Stimulated activated CD4-positive, alpha-beta T cell treated with anti-CD3 and anti-CD28 coated beads, Interleukin-2, amount 100 ng/mL, for 24 hours (primary cell): Measurements from ENCODE around the gene XPOT.

Experiments
- DNase-seq, 2 donors: peaks; one replicate each; pipeline ENCODE4 v3.0.0-alpha.2; 2020

Gene XPOT

DNA sequence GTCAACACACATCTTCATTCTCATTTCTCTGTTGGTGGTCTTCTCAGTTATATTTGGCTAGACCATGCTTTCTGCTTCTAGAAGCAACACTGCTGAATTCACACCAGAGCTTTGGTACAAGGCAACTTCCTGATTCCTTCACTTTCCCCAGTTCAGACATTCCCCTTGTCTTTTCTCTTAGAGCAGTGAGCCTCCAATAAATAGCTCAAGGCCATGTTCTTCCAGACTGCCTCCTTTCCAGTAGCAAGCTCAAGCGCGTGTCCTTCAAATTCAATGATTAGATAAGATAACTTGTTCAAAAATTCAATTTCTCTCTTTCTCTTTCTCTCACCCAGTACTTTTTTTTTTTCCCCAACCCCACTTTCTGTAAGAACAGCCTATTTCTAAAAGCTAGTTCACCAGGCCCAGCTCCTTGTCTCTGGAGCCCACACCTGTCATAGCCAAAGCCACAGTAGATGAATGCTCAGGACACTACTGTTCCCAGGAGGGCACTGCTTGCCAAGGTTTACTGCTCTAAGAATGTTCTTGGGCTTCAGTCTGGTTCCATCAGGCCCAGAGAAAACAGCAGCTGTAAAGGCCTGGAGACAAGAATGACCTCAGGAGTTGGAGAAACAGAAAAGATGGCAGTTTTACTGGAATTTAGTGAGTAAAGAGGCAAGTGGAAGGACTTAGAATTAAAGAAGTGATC is 65.4 kb downstream of the XPOT start:
- no peak for DNase-seq

DNA sequence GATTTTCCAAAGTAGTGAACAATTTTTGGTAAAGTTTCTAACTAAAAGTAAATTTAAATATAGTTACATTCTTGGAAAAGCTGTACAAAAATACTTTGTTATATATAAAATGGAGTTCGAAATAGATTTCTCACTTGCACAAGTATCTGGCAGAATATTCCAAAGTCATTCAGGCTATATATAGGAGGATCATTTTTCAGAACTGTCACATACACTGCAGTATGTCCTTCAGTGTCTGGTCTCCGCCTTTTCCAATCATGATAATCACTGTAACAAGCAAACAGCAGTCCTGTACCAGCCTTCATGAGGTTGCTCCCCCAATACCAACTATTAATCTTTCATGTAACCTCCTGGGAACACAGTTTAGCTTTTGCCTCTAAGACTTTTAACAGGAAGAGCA is 66.3 kb downstream of the XPOT start:
- no peak for DNase-seq

DNA sequence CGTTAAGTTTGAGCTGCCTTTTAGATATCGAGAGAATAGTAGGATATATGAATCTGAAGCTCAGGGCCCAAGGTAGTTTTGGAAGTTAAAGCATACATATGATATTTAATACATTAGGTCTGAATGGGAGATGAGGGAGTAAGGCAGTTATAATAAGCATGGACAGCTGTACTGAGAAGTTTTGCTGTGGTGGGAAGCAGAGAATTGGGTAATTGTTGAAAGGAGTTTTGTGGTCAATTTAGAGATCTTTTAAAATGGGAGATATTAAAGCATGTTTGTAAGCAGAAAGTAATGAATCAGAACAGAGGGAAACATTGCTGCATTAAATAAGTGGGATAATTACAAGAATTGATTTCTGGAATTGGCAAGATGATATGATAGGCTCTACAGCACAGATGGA is 69.0 kb downstream of the XPOT start:
- no peak for DNase-seq

DNA sequence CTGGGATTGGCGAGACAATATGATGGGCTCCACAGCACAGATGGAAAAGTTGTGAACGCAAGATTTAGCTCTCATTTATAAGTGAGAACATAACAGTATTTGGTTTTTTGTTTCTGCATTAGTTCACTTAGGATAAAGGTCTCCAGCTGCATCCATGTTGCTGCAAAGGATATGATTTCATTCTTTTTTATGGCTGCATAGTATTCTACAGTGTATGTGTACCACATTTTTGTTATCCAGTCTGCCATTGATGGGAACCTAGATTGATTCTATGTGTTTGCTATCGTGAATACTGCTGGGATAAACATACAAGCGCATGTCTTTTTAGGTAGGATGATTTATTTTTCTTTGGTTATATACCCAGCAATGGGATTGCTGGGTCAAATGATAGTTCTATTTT is 71.3 kb downstream of the XPOT start:
- no peak for DNase-seq

DNA sequence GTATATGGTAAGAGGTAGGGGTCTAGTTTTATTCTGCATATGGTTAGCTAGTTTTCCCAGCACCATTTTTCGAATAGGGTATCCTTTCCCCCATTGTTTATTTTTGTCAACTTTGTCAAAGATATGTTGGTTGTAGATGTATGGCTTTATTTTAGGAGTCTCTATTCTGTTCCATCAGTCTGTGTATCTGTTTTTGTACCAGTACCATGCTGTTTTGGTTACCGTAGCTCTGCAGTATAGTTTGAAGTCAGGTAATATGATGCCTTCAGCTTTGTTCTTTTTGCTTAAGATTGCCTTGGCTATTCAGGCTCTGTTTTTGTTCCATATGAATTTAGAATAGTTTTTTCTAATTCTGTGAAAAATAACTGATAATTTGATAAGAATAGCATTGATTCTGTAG is 72.7 kb downstream of the XPOT start:
- DNase-seq: no peak

DNA sequence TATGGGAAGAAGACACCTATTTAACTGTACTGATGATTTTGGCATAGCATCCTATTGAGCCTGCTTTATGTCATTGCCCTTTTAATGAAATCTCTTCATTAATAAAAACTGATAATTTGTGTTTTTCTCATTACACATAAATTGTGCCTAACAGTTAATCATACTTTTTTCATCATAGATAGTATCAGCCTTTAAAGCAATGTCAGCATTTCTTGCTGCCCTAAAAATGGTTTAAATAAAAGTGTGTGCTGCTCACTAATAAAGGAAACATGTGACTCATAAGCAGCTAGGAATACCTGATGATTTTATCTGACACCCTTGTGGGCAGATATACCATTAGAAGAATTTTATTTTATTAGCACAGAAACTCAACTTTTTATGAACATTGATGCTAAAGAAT is 74.5 kb downstream of the XPOT start:
- no peak for DNase-seq

DNA sequence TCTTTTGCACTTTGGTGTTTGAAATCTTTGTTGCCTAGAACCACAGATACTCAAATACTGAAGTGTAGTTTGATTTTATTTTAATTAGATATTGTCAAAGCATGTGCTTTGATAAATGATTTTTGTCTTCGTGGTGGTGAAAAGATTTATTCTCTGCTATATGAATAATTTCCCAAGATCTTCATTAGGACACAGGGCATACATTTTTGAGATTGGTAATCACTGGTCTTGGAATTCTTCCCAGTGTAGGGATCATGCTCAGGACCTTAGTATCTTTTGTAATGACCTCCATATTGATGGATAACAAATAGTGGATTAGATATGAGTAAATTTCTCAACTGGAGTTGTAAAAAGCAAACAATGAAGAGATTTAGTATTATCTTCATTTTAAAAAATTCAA is 76.0 kb downstream of the XPOT start:
- no peak for DNase-seq

DNA sequence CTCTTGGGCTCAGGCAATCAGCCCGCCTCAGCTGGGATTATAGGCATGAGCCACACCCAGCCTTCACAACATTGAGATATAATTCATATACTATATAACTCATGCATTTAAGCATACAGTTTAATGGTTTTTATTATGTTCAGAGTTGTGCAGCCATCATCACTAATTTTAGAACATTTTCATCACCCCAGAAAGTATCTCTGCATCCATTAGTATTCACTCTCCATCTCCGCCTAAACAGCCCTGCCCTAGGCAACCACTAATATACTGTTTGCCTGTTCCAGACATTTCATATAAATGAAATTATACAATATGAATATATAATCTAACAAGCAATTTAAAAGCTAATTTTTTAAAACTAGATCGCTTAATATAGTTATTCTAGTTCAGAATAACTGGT is 82.5 kb downstream of the XPOT start:
- DNase-seq: no peak

DNA sequence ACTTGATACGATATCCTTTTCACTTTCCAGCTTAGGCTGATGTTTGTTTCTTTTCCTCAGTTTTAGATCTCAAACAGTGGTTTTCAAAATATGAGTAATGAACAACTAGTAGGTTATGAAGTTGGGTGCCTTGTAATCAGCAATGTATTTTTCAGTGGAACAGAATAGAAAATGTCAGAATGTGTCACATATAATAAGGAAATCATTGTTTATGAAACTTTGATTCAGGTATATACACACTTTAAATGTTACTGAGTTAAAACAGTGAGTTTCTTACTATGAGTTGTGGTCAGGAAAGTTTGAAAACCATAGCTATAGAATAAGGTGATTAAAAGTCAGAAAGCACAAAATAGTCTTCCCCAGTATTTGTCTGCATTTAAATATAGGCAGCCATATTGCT is 87.5 kb downstream of the XPOT start:
- no peak for DNase-seq

DNA sequence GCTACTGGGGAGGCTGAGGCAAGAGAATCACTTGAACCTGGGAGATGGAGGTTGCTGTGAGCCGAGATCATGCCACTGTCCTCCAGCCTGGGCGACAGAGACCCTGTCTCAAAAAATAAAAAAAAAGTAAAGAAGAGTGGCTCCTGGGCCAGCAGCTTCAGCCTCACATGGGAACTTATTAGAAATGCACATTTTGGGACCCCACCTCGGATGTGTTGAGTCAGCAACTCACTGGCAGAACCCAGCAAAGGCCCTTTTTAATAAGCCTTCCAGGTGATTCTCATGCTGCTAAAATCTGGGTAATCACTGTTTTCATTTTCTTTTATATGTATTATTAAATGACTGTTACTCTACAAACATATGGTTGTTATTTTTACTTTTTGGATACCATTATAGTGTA is 89.3 kb downstream of the XPOT start:
- DNase-seq: no peak

DNA sequence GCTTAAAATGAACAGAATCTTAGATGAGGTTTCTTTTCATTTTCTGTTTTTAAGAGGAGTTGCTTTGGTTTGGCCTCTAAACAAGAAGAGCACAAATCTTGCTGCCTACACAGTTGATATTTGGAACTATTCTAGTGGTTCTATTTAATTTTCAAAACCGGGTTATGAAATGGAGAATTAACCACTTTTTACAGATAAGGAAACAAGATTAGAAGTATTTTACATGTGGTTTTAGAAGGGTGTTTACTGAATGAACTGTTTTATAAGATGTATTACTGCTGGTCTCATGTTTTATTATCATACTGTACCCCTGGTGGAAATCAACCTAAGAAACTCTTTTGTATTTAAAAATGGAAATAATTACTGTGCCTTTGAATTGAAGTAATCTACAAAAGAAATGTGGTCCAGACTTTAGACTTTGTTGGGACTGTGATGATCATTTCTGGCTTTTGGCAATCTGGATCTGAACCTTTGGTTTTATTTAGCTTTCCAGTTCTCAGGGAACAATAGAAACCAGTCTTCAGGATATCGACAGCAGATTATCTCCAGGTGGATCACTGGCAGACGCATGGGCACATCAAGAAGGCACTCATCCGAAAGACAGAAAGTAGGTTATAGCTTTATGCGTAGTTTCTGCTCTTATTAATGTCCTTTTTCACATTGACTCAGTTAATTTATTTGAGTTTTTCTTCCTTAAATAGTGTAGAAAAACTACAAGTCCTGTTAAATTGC is 91.0 kb downstream of the XPOT start:
- DNase-seq: no peak

DNA sequence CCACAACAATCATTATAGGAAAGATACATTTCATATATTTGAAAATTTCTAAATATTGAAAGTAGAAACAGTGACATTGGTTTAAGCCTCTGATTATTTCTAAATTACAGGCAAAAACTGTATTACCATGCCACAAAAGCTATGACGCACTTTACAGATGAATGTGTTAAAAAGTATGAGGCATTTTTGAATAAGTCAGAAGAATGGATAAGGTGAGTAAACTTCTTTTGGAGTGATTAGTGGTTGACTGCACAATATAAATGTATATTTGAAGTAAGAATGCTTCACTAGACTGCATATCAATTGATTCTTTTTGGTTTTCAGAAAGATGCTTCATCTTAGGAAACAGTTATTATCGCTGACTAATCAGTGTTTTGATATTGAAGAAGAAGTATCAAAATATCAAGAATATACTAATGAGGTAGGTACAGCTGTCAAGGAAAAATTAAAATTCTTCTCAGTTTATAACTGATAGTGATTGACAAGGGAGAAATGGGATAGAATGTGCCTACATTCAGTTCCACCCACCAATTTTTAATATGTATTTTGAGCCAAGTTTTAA is 92.7 kb downstream of the XPOT start:
- no peak for DNase-seq

DNA sequence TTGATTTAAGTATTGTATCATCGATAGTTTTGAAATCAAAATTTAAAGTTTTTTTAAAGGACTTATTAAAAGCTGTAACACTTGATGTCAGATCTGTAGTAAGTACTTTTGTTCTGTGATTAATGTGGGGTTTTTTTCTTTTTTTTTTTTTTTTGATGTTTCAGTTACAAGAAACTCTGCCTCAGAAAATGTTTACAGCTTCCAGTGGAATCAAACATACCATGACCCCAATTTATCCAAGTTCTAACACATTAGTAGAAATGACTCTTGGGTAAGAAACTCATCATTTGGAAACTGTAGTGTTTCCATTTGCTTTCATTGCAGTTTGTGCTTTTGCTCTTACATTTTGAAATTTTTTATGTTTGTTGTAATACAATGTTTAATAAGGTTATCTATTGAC is 93.3 kb downstream of the XPOT start:
- no peak for DNase-seq

DNA sequence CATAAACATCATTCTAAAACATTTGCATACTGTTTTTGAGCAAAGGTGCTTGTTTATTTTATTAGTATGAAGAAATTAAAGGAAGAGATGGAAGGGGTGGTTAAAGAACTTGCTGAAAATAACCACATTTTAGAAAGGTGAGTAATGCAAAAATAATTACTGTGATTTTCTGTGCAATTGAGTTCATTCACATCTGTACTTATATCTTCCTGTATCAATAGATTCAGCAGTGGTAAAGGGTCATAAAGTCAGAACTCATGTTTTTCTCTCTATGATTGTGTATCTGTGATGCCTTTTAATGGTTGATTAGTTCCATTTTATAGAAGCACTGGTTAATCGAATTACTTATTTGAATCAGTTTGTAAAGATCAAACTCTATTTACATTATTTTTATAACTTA is 93.7 kb downstream of the XPOT start:
- DNase-seq: no peak

DNA sequence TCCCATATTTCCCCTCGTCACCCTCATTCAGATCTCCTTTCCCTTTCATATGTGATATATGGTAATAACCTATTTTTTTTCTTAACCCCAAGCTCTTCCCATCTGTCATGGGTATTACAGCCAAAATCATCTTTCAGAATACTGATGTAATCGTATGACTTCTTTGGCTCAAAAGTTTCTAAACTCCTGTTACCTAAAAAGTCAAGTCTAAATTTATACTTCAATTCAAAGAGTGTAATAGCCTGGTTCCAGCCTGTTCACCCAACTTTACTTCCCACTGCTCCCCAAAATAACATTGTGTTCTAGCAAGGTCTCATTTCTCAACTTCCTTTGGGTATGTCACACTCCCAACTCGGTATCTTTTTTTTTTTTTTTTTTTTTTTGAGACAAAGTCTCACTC is 96.2 kb downstream of the XPOT start:
- no peak for DNase-seq
